SK-N-SH (cell line): Measurements from ENCODE around the gene ZNF174. TPM values are rescaled to one million over a fixed set of nuclear protein-coding genes. Genes with fewer than 3 reads are reported as not detected.

ENCODE experiments used
- CTCF ChIA-PET: fragments of 300-600, 350-600 bp; formaldehyde crosslinking; extraction: SDS; loops from one replicate; lab custom pipeline; 2021; lab: Yijun Ruan, JAX
- POLR2A ChIA-PET: fragments of 350-600 bp; sonication (Branson Sonifier 250); formaldehyde crosslinking; extraction: SDS; loops from one replicate; lab custom pipeline; 2020; ENCODE audit warnings: antibody characterized with exemption, inconsistent platforms; lab: Yijun Ruan, JAX
- DNase-seq: peaks from one replicate; pipeline ENCODE4 v3.0.0; 2012
- H2AFZ ChIP-seq: fragments of 200-600 bp; sonication (generic); 2 replicates; pipeline ENCODE4 v1.8.1; 2016; ENCODE audit warnings: antibody characterized with exemption, mild to moderate bottlenecking, low read depth
- H3F3A ChIP-seq: fragments of 200-600 bp; sonication (generic); replicated peaks from 2 replicates; pipeline ENCODE3; 2016; ENCODE audit warnings: antibody characterized with exemption, mild to moderate bottlenecking; ENCODE audit not compliant: insufficient read depth
- H3K27ac ChIP-seq, 2 experiments: fragments of 200-500 bp in 1 of 2; fragments of 200-600 bp in 1 of 2; sonication (Bioruptor generic) in 1 of 2; sonication (generic), shearing (Covaris generic) in 1 of 2; 2 replicates each; pipeline versions ENCODE4 v1.5.1 to v1.6.1; 2014 to 2016; ENCODE audit warnings: low read depth in 2 of 2, inconsistent platforms in 1 of 2, low read length in 1 of 2, mild to moderate bottlenecking in 1 of 2, mixed read lengths in 1 of 2
- H3K27me3 ChIP-seq: fragments of 200-600 bp; sonication (generic), shearing (Covaris generic); 2 replicates; pipeline ENCODE4 v1.6.1; 2016; ENCODE audit warnings: mixed run types; ENCODE audit not compliant: insufficient read depth
- H3K36me3 ChIP-seq, 2 experiments: fragments of 200-500 bp in 1 of 2; fragments of 200-600 bp in 1 of 2; sonication (Bioruptor generic) in 1 of 2; sonication (generic) in 1 of 2; replicated peaks in 1 of 2; 2 replicates each; pipeline versions ENCODE3 to v1.5.1; 2014 to 2016; ENCODE audit warnings: low read length in 1 of 2, mild to moderate bottlenecking in 1 of 2; ENCODE audit not compliant: insufficient read depth in 2 of 2, control insufficient read depth in 1 of 2
- H3K4me1 ChIP-seq, 2 experiments: fragments of 200-500 bp in 1 of 2; fragments of 200-600 bp in 1 of 2; sonication (Bioruptor generic) in 1 of 2; sonication (generic), shearing (Covaris generic) in 1 of 2; 2 replicates each; pipeline versions ENCODE4 v1.5.1 to v1.6.1; 2014 to 2016; ENCODE audit warnings: low read depth in 1 of 2, low read length in 1 of 2, mixed run types in 1 of 2; ENCODE audit not compliant: insufficient read depth in 2 of 2, control insufficient read depth in 1 of 2
- H3K4me2 ChIP-seq: fragments of 200-600 bp; sonication (generic), shearing (Covaris generic); 2 replicates; pipeline ENCODE4 v1.6.1; 2017; ENCODE audit warnings: mixed run types
- H3K4me3 ChIP-seq, 2 experiments: fragments of 200-500 bp in 1 of 2; fragments of 200-600 bp in 1 of 2; sonication (Bioruptor generic) in 1 of 2; sonication (generic), shearing (Covaris generic) in 1 of 2; 2 replicates each; pipeline versions ENCODE4 v1.5.1 to v1.8.1; 2014 to 2016; ENCODE audit warnings: low read depth in 2 of 2, inconsistent platforms in 1 of 2, low read length in 1 of 2, mild to moderate bottlenecking in 1 of 2, mixed read lengths in 1 of 2, moderate library complexity in 1 of 2
- H3K79me2 ChIP-seq: fragments of 200-600 bp; sonication (generic); 2 replicates; pipeline ENCODE4 v1.8.1; 2017; ENCODE audit warnings: mild to moderate bottlenecking; ENCODE audit not compliant: insufficient read depth
- H3K9ac ChIP-seq: fragments of 200-600 bp; sonication (generic); 2 replicates; pipeline ENCODE4 v1.6.1; 2017; ENCODE audit warnings: mixed run types
- H3K9me2 ChIP-seq: fragments of 200-600 bp; sonication (generic); 2 replicates; pipeline ENCODE4 v1.6.1; 2017; ENCODE audit warnings: mixed run types
- H3K9me3 ChIP-seq: fragments of 200-600 bp; sonication (generic); 2 replicates; pipeline ENCODE4 v1.6.1; 2017; ENCODE audit warnings: mixed run types, mild to moderate bottlenecking, moderate library complexity
- H4K20me1 ChIP-seq: fragments of 200-600 bp; sonication (generic); 2 replicates; pipeline ENCODE4 v1.6.1; 2017; ENCODE audit warnings: mild to moderate bottlenecking, mixed run types; ENCODE audit not compliant: insufficient read depth
- CHD2 ChIP-seq: fragments of 150-350 bp; IDR thresholded peaks from 2 replicates; pipeline ENCODE4 v1.6.1; 2018; ENCODE audit warnings: low read length; ENCODE audit not compliant: partially characterized antibody
- ELF1 ChIP-seq: IDR thresholded peaks from 2 replicates; pipeline ENCODE4 v1.4.0; 2012
- EZH2phosphoT487 ChIP-seq: fragments of 200-600 bp; sonication (generic); IDR thresholded peaks from 2 replicates; pipeline ENCODE4 v1.6.1; 2017; ENCODE audit warnings: low read depth, mixed run types, mild to moderate bottlenecking, antibody characterized with exemption, moderate library complexity, borderline replicate concordance
- FOSL2 ChIP-seq: IDR thresholded peaks from 2 replicates; pipeline ENCODE4 v1.4.0; 2012; ENCODE audit warnings: low read depth, mild to moderate bottlenecking, moderate library complexity, borderline replicate concordance
- MXI1 ChIP-seq: IDR thresholded peaks from 2 replicates; pipeline ENCODE4 v1.6.1; 2012; ENCODE audit warnings: mild to moderate bottlenecking, low read depth, low read length, improper control_type of control experiment
- PBX3 ChIP-seq: IDR thresholded peaks from 2 replicates; pipeline ENCODE4; 2012
- POLR2AphosphoS5 ChIP-seq: IDR thresholded peaks from 2 replicates; pipeline ENCODE4 v1.6.1; 2012; ENCODE audit warnings: low read depth, low read length
- SIN3A ChIP-seq: IDR thresholded peaks from 2 replicates; pipeline ENCODE4 v1.6.1; 2012; ENCODE audit warnings: low read depth, mild to moderate bottlenecking, low read length, moderate library complexity, borderline replicate concordance
- SMC3 ChIP-seq: IDR thresholded peaks from 2 replicates; pipeline ENCODE4 v1.6.1; 2012; ENCODE audit warnings: low read depth, low read length, improper control_type of control experiment
- USF1 ChIP-seq: IDR thresholded peaks from 2 replicates; pipeline ENCODE4 v1.4.0; 2012; ENCODE audit warnings: low read depth, borderline replicate concordance
- YY1 ChIP-seq: IDR thresholded peaks from 2 replicates; pipeline ENCODE4 v1.4.0; 2012; ENCODE audit warnings: low read depth, mild to moderate bottlenecking
- WGBS: methylation state at CpG from one replicate; pipeline ENCODE4 v1.1.6; 2017; ENCODE audit warnings: low lambda C conversion rate; 5-methylcytosine and 5-hydroxymethylcytosine counted together
- polyA plus RNA-seq, 3 experiments: library from polyadenylated mRNA; depleted of rRNA; stranded (reverse); fragments of >200 nt; gene quantifications; 2 replicates each; pipeline ENCODE4 v1.2.3, GENCODE V29; 2012
- TF ChIP-seq, protein P1 (sequence below): fragments of 200-600 bp; sonication (generic); IDR thresholded peaks from 2 replicates; pipeline ENCODE4 v1.6.1; 2017; ENCODE audit warnings: antibody characterized with exemption, mild to moderate bottlenecking, moderate library complexity
- TF ChIP-seq, protein P2 (sequence below): fragments of 150-350 bp; IDR thresholded peaks from 2 replicates; pipeline ENCODE4 v1.6.1; 2016; ENCODE audit warnings: mild to moderate bottlenecking, low read depth, low read length

ZNF174 gene
- polyA plus RNA-seq, 1 of the 3 experiments (the other 2 are of a cell fraction), result 10.5 TPM

DNA sequence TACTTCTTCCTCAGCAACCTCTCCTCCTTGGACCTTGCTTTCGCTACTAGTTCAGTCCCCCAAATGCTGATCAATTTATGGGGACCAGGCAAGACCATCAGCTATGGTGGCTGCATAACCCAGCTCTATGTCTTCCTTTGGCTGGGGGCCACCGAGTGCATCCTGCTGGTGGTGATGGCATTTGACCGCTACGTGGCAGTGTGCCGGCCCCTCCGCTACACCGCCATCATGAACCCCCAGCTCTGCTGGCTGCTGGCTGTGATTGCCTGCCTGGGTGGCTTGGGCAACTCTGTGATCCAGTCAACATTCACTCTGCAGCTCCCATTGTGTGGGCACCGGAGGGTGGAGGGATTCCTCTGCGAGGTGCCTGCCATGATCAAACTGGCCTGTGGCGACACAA lies 44.9 kb upstream of the ZNF174 start:
- H4K20me1 ChIP-seq, result no peaks in the 10 kb centered on the region
- H3K4me3 ChIP-seq, result no peak overlapping the region
- ChIA-PET POLR2A (interaction anchor here (0.7 kb wide), 1 partner anchor 136 kb away, joined by 3 read pairs; no protein-coding TSS in a partner anchor), CTCF (interaction anchor here (1.1 to 1.6 kb wide), 2 partner anchors 9 to 44 kb away, joined by 3 read pairs; no protein-coding TSS in a partner anchor)
- no peak overlapping the region for H3K27ac ChIP-seq
- peaks cover 4% of the 10 kb centered on the region for H3F3A ChIP-seq
- 23% methylated on average over 4 of the region's 10 CpGs for WGBS
- H3K9me2 ChIP-seq, result no peaks in the 10 kb centered on the region
- no peak overlapping the region for H2AFZ ChIP-seq
- DNase-seq, result peak; percentile 30
- no peaks in the 10 kb centered on the region for H3K79me2 ChIP-seq
- H3K36me3 ChIP-seq, result no peaks in the 10 kb centered on the region
- H3K9me3 ChIP-seq, result no peaks in the 10 kb centered on the region
- TF ChIP-seq, protein P1, sequence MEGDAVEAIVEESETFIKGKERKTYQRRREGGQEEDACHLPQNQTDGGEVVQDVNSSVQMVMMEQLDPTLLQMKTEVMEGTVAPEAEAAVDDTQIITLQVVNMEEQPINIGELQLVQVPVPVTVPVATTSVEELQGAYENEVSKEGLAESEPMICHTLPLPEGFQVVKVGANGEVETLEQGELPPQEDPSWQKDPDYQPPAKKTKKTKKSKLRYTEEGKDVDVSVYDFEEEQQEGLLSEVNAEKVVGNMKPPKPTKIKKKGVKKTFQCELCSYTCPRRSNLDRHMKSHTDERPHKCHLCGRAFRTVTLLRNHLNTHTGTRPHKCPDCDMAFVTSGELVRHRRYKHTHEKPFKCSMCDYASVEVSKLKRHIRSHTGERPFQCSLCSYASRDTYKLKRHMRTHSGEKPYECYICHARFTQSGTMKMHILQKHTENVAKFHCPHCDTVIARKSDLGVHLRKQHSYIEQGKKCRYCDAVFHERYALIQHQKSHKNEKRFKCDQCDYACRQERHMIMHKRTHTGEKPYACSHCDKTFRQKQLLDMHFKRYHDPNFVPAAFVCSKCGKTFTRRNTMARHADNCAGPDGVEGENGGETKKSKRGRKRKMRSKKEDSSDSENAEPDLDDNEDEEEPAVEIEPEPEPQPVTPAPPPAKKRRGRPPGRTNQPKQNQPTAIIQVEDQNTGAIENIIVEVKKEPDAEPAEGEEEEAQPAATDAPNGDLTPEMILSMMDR, result peak; percentile 20; the same call in 1 of the 2 replicates
- no peak for TF ChIP-seq ELF1
- H3K4me2 ChIP-seq, result no peak overlapping the region
- H3K4me1 ChIP-seq, result no peaks in the 10 kb centered on the region
- peaks cover 22% of the 10 kb centered on the region; the same call in 1 of the 2 replicates for H3K27me3 ChIP-seq
- H3K9ac ChIP-seq, result no peak overlapping the region

- Histone ChIP-seq H3K4me3 (no peak overlapping the region), H3K79me2 (no peaks in the 10 kb centered on the region), H3K9me3 (no peaks in the 10 kb centered on the region; the same call in 1 of the 2 replicates), H3K9me2 (no peaks in the 10 kb centered on the region), H3K27me3 (peaks cover 8% of the 10 kb centered on the region; the same call in 1 of the 2 replicates), H3K9ac (no peak overlapping the region), H3K36me3 (no peaks in the 10 kb centered on the region), H3F3A (no peaks in the 10 kb centered on the region), H2AFZ (no peak overlapping the region), H3K27ac (no peak overlapping the region), H3K4me1 (no peaks in the 10 kb centered on the region), H4K20me1 (no peaks in the 10 kb centered on the region), H3K4me2 (no peak overlapping the region)
- no peak for DNase-seq
- POLR2A ChIA-PET, result no interaction called here
- CTCF ChIA-PET, result no interaction called here
- TF ChIP-seq, protein P2, sequence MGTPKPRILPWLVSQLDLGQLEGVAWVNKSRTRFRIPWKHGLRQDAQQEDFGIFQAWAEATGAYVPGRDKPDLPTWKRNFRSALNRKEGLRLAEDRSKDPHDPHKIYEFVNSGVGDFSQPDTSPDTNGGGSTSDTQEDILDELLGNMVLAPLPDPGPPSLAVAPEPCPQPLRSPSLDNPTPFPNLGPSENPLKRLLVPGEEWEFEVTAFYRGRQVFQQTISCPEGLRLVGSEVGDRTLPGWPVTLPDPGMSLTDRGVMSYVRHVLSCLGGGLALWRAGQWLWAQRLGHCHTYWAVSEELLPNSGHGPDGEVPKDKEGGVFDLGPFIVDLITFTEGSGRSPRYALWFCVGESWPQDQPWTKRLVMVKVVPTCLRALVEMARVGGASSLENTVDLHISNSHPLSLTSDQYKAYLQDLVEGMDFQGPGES, result no peak
- TF ChIP-seq MXI1 (no peak), SIN3A (no peak), FOSL2 (no peak), SMC3 (no peak), CHD2 (no peak), POLR2AphosphoS5 (no peak), YY1 (no peak), PBX3 (no peak), EZH2phosphoT487 (no peak), ELF1 (no peak), USF1 (no peak)
- TF ChIP-seq, protein P1, result no peak
- 0% methylated on average over 1 of the region's 1 CpG for WGBS
Observed at GRCh38 chr16:3358871-3359270, 42.1 kb upstream of the ZNF174 start.
